Neural progenitor cell (in vitro differentiated cells): ENCODE data around the gene HNRNPDL. TPM values are rescaled to one million over a fixed set of nuclear protein-coding genes. Genes with fewer than 3 reads are reported as not detected.

Experiments used
- DNase-seq: peaks from one replicate; pipeline ENCODE4 v3.0.0-alpha.2; 2016; ENCODE audit warnings: low spot score
- H2AFZ ChIP-seq: fragments of 200-600 bp; sonication (generic); replicated peaks from 2 replicates; pipeline ENCODE4 v1.6.1; 2016; ENCODE audit warnings: antibody characterized with exemption
- H3F3A ChIP-seq: fragments of 200-600 bp; sonication (generic); 2 replicates; pipeline ENCODE4 v1.6.1; 2016; ENCODE audit warnings: antibody characterized with exemption, low read depth
- H3K27ac ChIP-seq: fragments of 200-600 bp; sonication (generic); 2 replicates; pipeline ENCODE4 v1.5.1; 2016; ENCODE audit warnings: mild to moderate bottlenecking
- H3K27me3 ChIP-seq: fragments of 200-600 bp; sonication (generic); 2 replicates; pipeline ENCODE4 v1.6.1; 2016; ENCODE audit warnings: mild to moderate bottlenecking, moderate library complexity
- H3K36me3 ChIP-seq: fragments of 200-600 bp; sonication (generic); 2 replicates; pipeline ENCODE4 v1.5.1; 2016
- H3K4me1 ChIP-seq: fragments of 200-600 bp; sonication (generic); 2 replicates; pipeline ENCODE4 v1.6.1; 2016; ENCODE audit warnings: mixed run types
- H3K4me2 ChIP-seq: fragments of 200-600 bp; sonication (generic); 2 replicates; pipeline ENCODE4 v1.6.1; 2016
- H3K4me3 ChIP-seq: fragments of 200-600 bp; sonication (generic); 2 replicates; pipeline ENCODE4 v1.5.1; 2016
- H3K79me2 ChIP-seq: fragments of 200-600 bp; sonication (generic); 2 replicates; pipeline ENCODE4 v1.6.1; 2016; ENCODE audit warnings: low read depth
- H3K9ac ChIP-seq: fragments of 200-600 bp; sonication (generic); 2 replicates; pipeline ENCODE4 v1.6.1; 2016
- H3K9me3 ChIP-seq: fragments of 200-600 bp; sonication (generic); 2 replicates; pipeline ENCODE4 v1.5.1; 2016; ENCODE audit warnings: low read depth
- H4K20me1 ChIP-seq: fragments of 200-600 bp; sonication (generic); 2 replicates; pipeline ENCODE4 v1.6.1; 2016; ENCODE audit warnings: low read depth
- H3K27ac Mint-ChIP-seq: 3 replicates; pipeline ENCODE4 v1.8.0; 2021; ENCODE audit warnings: mixed read lengths
- H3K27me3 Mint-ChIP-seq: 2 replicates; pipeline ENCODE4 v1.8.0; 2022; ENCODE audit warnings: low read depth, mild to moderate bottlenecking, inconsistent platforms, moderate library complexity, mixed read lengths; ENCODE audit not compliant: insufficient read depth
- H3K36me3 Mint-ChIP-seq: 3 replicates; pipeline ENCODE4 v1.8.0; 2021; ENCODE audit warnings: mixed read lengths
- H3K4me1 Mint-ChIP-seq: 3 replicates; pipeline ENCODE4 v1.8.0; 2021; ENCODE audit warnings: mixed read lengths
- H3K4me3 Mint-ChIP-seq: 3 replicates; pipeline ENCODE4 v1.8.0; 2021; ENCODE audit warnings: mild to moderate bottlenecking, moderate library complexity, mixed read lengths
- H3K9me3 Mint-ChIP-seq: 3 replicates; pipeline ENCODE4 v1.8.0; 2020; ENCODE audit warnings: mixed read lengths
- EZH2 ChIP-seq: fragments of 200-600 bp; sonication (generic); IDR thresholded peaks from 2 replicates; pipeline ENCODE4 v1.6.1; 2017; ENCODE audit warnings: antibody characterized with exemption, mild to moderate bottlenecking, moderate library complexity
- EZH2phosphoT487 ChIP-seq: fragments of 200-600 bp; sonication (generic); IDR thresholded peaks from 2 replicates; pipeline ENCODE4 v1.6.1; 2017; ENCODE audit warnings: antibody characterized with exemption
- total RNA-seq: library from RNA; depleted of rRNA; stranded (reverse); fragments of >200 nt; gene quantifications from 2 replicates; pipeline ENCODE4 v1.2.3, GENCODE V29; 2015; ENCODE audit warnings: low replicate concordance
- TF ChIP-seq, protein P1 (sequence below): fragments of 200-600 bp; sonication (generic); IDR thresholded peaks from 2 replicates; pipeline ENCODE4 v1.5.1; 2017; ENCODE audit warnings: antibody characterized with exemption, mild to moderate bottlenecking

The HNRNPDL gene
- total RNA-seq, 1 donor from 2014 or later, result 699 TPM

DNA sequence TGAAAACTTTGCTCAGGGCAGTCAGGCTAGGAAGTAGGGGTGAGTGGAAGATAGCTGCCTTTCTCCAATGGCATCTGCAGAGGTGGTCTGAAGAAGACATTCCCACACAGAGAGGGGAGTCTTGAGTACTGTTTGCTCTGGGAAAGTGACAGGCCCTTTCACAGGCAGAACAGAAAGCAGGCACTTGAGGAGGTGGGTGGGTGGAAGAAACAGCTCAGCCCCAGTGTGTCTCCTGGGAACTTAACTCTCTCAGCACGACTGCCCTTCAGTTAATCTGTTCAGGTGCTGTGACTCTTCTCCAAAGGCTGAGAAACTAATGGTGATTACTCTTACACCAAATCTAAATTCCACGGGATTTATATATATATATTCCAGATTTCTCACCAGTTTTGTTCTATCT is 28.5 kb upstream of the HNRNPDL start:
- Histone ChIP-seq H3K27ac (no peak overlapping the region), H3K9ac (no peak overlapping the region), H3K27me3 (no peaks in the 10 kb centered on the region), H2AFZ (no peak overlapping the region), H3K4me3 (no peak overlapping the region), H3K79me2 (peaks cover 13% of the 10 kb centered on the region), H3K4me1 (no peaks in the 10 kb centered on the region), H3K4me2 (no peak overlapping the region), H3K9me3 (no peaks in the 10 kb centered on the region), H3F3A (peaks cover 26% of the 10 kb centered on the region), H4K20me1 (peaks cover 5% of the 10 kb centered on the region), H3K36me3 (peaks cover 16% of the 10 kb centered on the region)
- H3K27me3 Mint-ChIP-seq, result no peaks in the 10 kb centered on the region
- DNase-seq, result no peak
- H3K9me3 Mint-ChIP-seq, result no peaks in the 10 kb centered on the region
- no peak overlapping the region for H3K27ac Mint-ChIP-seq
- TF ChIP-seq EZH2phosphoT487, result no peak
- no peak for TF ChIP-seq EZH2
- TF ChIP-seq, protein P1, sequence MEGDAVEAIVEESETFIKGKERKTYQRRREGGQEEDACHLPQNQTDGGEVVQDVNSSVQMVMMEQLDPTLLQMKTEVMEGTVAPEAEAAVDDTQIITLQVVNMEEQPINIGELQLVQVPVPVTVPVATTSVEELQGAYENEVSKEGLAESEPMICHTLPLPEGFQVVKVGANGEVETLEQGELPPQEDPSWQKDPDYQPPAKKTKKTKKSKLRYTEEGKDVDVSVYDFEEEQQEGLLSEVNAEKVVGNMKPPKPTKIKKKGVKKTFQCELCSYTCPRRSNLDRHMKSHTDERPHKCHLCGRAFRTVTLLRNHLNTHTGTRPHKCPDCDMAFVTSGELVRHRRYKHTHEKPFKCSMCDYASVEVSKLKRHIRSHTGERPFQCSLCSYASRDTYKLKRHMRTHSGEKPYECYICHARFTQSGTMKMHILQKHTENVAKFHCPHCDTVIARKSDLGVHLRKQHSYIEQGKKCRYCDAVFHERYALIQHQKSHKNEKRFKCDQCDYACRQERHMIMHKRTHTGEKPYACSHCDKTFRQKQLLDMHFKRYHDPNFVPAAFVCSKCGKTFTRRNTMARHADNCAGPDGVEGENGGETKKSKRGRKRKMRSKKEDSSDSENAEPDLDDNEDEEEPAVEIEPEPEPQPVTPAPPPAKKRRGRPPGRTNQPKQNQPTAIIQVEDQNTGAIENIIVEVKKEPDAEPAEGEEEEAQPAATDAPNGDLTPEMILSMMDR, result no peak
- peaks cover 4% of the 10 kb centered on the region for H3K4me1 Mint-ChIP-seq
- H3K4me3 Mint-ChIP-seq, result no peak overlapping the region
- H3K36me3 Mint-ChIP-seq, result peaks cover 12% of the 10 kb centered on the region

DNA sequence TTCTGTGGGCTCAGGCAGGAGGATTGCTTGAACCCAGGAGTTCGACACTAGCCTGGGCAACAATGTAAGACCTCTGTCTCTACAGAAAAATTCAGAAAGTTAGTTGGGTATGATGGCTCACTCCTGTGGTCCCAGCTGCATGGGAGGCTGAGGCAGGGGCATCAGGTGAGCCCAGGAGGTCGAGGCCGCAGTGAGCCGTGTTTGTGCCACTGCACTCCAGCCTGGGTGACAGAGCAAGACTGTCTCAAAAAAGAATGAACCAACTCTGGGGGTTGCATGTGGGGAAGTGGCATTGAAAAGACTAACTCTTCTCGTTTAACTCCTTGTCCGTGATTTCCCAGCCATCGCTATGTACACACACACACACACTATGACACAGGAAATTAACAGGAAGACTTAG is 27.0 kb upstream of the HNRNPDL start:
- Mint-ChIP-seq H3K27ac (no peak overlapping the region), H3K4me3 (no peak overlapping the region), H3K27me3 (no peaks in the 10 kb centered on the region), H3K4me1 (peaks cover 4% of the 10 kb centered on the region), H3K9me3 (no peaks in the 10 kb centered on the region), H3K36me3 (peaks cover 13% of the 10 kb centered on the region)
- Histone ChIP-seq H4K20me1 (peaks cover 5% of the 10 kb centered on the region), H2AFZ (no peak overlapping the region), H3K27me3 (no peaks in the 10 kb centered on the region), H3K9me3 (no peaks in the 10 kb centered on the region), H3K9ac (no peak overlapping the region), H3K27ac (no peak overlapping the region), H3K36me3 (peaks cover 16% of the 10 kb centered on the region), H3K79me2 (peaks cover 20% of the 10 kb centered on the region), H3K4me3 (no peak overlapping the region), H3F3A (peaks cover 25% of the 10 kb centered on the region), H3K4me1 (no peaks in the 10 kb centered on the region), H3K4me2 (no peak overlapping the region)
- no peak for DNase-seq
- TF ChIP-seq, protein P1, result no peak
- TF ChIP-seq EZH2, result no peak
- no peak for TF ChIP-seq EZH2phosphoT487

DNA sequence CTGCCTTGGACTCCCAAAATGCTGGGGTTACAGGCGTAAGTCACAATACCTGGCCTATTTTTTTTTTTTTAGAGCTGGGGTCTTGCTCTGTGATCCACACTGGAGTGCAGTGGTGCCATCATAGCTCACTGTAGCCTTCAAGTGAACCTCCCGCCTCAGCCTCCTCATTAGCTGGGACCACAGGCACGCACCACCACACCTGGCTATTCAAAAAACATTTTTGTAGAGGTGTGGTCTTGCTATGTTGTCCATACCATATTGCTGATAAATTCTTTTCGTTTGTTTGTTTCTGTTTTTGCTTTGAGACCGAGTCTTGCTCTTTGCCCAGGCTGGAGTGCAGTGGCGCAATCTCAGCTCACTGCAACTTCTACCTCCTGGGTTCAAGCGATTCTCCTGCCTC is 21.8 kb upstream of the HNRNPDL start:
- H4K20me1 ChIP-seq, result no peaks in the 10 kb centered on the region
- H3K36me3 Mint-ChIP-seq, result peaks cover 42% of the 10 kb centered on the region
- peaks cover 16% of the 10 kb centered on the region for H3K36me3 ChIP-seq

More for the DNA sequence above, 21.8 kb upstream of the HNRNPDL start:
- H3K9me3 ChIP-seq, result no peaks in the 10 kb centered on the region
- no peaks in the 10 kb centered on the region for H3F3A ChIP-seq
- TF ChIP-seq EZH2, result no peak
- TF ChIP-seq, protein P1, result no peak
- no peak for TF ChIP-seq EZH2phosphoT487
- Mint-ChIP-seq H3K27me3 (peaks cover 2% of the 10 kb centered on the region), H3K4me3 (no peak overlapping the region), H3K9me3 (no peaks in the 10 kb centered on the region), H3K4me1 (peaks cover 4% of the 10 kb centered on the region), H3K27ac (no peak overlapping the region)
- H3K27me3 ChIP-seq, result no peaks in the 10 kb centered on the region
- no peak overlapping the region for H3K27ac ChIP-seq
- H3K4me3 ChIP-seq, result no peak overlapping the region
- no peaks in the 10 kb centered on the region for H3K4me1 ChIP-seq
- no peak overlapping the region for H3K4me2 ChIP-seq
- peaks cover 57% of the 10 kb centered on the region for H3K79me2 ChIP-seq
- H2AFZ ChIP-seq, result no peak overlapping the region
- DNase-seq, result no peak
- H3K9ac ChIP-seq, result no peak overlapping the region
